ENCODE data around the gene ZNF598.

ZNF598 gene

GRCh38 chr16:2009791-2010510 is at the start of gene ZNF598:
TSS of gene ZNF598 (minus strand) at chr16:2009821.
- DNase-seq (ENCODE audit: low read depth, low spot score) = peak; percentile 57

- DNase-seq (ENCODE audit: low read depth, low spot score) = no peak
Measured at GRCh38 chr16:2058872-2059271, 49.3 kb upstream of the ZNF598 start.

GRCh38 chr16:2058420-2058819 is 48.8 kb upstream of the ZNF598 start:
- no peak for DNase-seq (ENCODE audit: low read depth, low spot score)

GRCh38 chr16:2057438-2057837 is 47.8 kb upstream of the ZNF598 start:
- DNase-seq (ENCODE audit: low read depth, low spot score) = no peak

- no peak for DNase-seq (ENCODE audit: low read depth, low spot score)
Measured at GRCh38 chr16:2056681-2057407, 47.2 kb upstream of the ZNF598 start.

GRCh38 chr16:2056077-2056476 is 46.5 kb upstream of the ZNF598 start:
- no peak for DNase-seq (ENCODE audit: low read depth, low spot score)

- DNase-seq (ENCODE audit: low read depth, low spot score) = no peak
Measured at GRCh38 chr16:2054543-2055245, 45.1 kb upstream of the ZNF598 start.

- DNase-seq (ENCODE audit: low read depth, low spot score) = no peak
Measured at GRCh38 chr16:2053897-2054296, 44.3 kb upstream of the ZNF598 start.

GRCh38 chr16:2053211-2053610 is 43.6 kb upstream of the ZNF598 start:
- no peak for DNase-seq (ENCODE audit: low read depth, low spot score)

- no peak for DNase-seq (ENCODE audit: low read depth, low spot score)
Measured at GRCh38 chr16:2048116-2048543, 38.5 kb upstream of the ZNF598 start.

GRCh38 chr16:2047330-2048115 is 37.9 kb upstream of the ZNF598 start, which contains the start of the genes NTHL1 and TSC2:
TSS of gene NTHL1 (minus strand) at chr16:2047834. CDS start at chr16:2047823, 11 bp downstream.
TSS of gene TSC2 (plus strand) at chr16:2047985. CDS start at chr16:2048616, 631 bp downstream.
- peak; percentile 88 for DNase-seq (ENCODE audit: low read depth, low spot score)

- no peak for DNase-seq (ENCODE audit: low read depth, low spot score)
Measured at GRCh38 chr16:2046893-2047329, 37.3 kb upstream of the ZNF598 start.

- DNase-seq (ENCODE audit: low read depth, low spot score) = no peak
Measured at GRCh38 chr16:2045965-2046892, 36.6 kb upstream of the ZNF598 start.

GRCh38 chr16:2044541-2044940 is 34.9 kb upstream of the ZNF598 start:
- DNase-seq (ENCODE audit: low read depth, low spot score) = no peak

GRCh38 chr16:2043667-2044451 is 34.2 kb upstream of the ZNF598 start:
- DNase-seq (ENCODE audit: low read depth, low spot score) = no peak

- DNase-seq (ENCODE audit: low read depth, low spot score) = no peak
Measured at GRCh38 chr16:2042986-2043666, 33.5 kb upstream of the ZNF598 start.

- no peak for DNase-seq (ENCODE audit: low read depth, low spot score)
Measured at GRCh38 chr16:2042171-2042985, 32.8 kb upstream of the ZNF598 start.
